Stimulated activated effector memory CD8-positive, alpha-beta T cell treated with anti-CD3 and anti-CD28 coated beads, Interleukin-12 subunit alpha, Interleukin-12 subunit beta, amount 100 ng/mL, for 72 hours (primary cell): Measurements from ENCODE around the gene KCTD16.

Experiments
- ATAC-seq: fragments of 150-1000 bp; cut with Tn5 transposase; 2 replicates; pipeline ENCODE4 v1.10.0; 2021
- DNase-seq, 2 donors: peaks; one replicate each; pipeline ENCODE4 v3.0.0; 2021 to 2022; ENCODE audit warnings: low spot score in 2 of 2
- H3K27ac Mint-ChIP-seq: one replicate; pipeline ENCODE4 v1.8.0; 2022; ENCODE audit warnings: mild to moderate bottlenecking, mixed read lengths
- H3K36me3 Mint-ChIP-seq: one replicate; pipeline ENCODE4 v1.8.0; 2022; ENCODE audit warnings: mild to moderate bottlenecking, mixed read lengths
- H3K4me1 Mint-ChIP-seq: one replicate; pipeline ENCODE4 v1.8.0; 2022; ENCODE audit warnings: mixed read lengths
- H3K4me3 Mint-ChIP-seq: one replicate; pipeline ENCODE4 v1.8.0; 2022; ENCODE audit warnings: mild to moderate bottlenecking, mixed read lengths
- H3K9me3 Mint-ChIP-seq: one replicate; pipeline ENCODE4 v1.8.0; 2022; ENCODE audit warnings: mixed read lengths

KCTD16 gene

GRCh38 chr5:144191531-144191930 is 20.9 kb downstream of the KCTD16 start:
- DNase-seq (no peak), ATAC-seq (no peak)
- Mint-ChIP-seq H3K4me3 (no peak overlapping the region), H3K4me1 (no peaks in the 10 kb centered on the region), H3K27ac (no peak overlapping the region), H3K9me3 (no peaks in the 10 kb centered on the region), H3K36me3 (peaks cover 15% of the 10 kb centered on the region)

- Mint-ChIP-seq H3K27ac (no peak overlapping the region), H3K4me3 (no peak overlapping the region), H3K36me3 (peaks cover 15% of the 10 kb centered on the region), H3K9me3 (no peaks in the 10 kb centered on the region), H3K4me1 (no peaks in the 10 kb centered on the region)
- DNase-seq (peak in 1 of 2 donors; percentile 58), ATAC-seq (peak; percentile 73)
These were observed 21.3 kb downstream of the KCTD16 start for GRCh38 chr5:144191998-144192397.

- H3K4me1 Mint-ChIP-seq = no peaks in the 10 kb centered on the region
These were observed 22.0 kb downstream of the KCTD16 start for GRCh38 chr5:144192661-144193060.

GRCh38 chr5:144194144-144194543 is 23.5 kb downstream of the KCTD16 start:
- Mint-ChIP-seq H3K4me1 (no peaks in the 10 kb centered on the region), H3K36me3 (peaks cover 15% of the 10 kb centered on the region), H3K4me3 (no peak overlapping the region), H3K9me3 (no peaks in the 10 kb centered on the region), H3K27ac (no peak overlapping the region)
- DNase-seq (no peak), ATAC-seq (no peak)

More at GRCh38 chr5:144192661-144193060, 22.0 kb downstream of the KCTD16 start:
- Mint-ChIP-seq H3K4me3 (no peak overlapping the region), H3K9me3 (no peaks in the 10 kb centered on the region), H3K36me3 (peaks cover 15% of the 10 kb centered on the region), H3K27ac (no peak overlapping the region)
- no peak for DNase-seq
- ATAC-seq = no peak

- Mint-ChIP-seq H3K9me3 (no peaks in the 10 kb centered on the region), H3K27ac (no peak overlapping the region), H3K4me1 (no peaks in the 10 kb centered on the region), H3K4me3 (no peak overlapping the region), H3K36me3 (peaks cover 6% of the 10 kb centered on the region)
- ATAC-seq = no peak
- DNase-seq = no peak
These were observed 24.8 kb downstream of the KCTD16 start for GRCh38 chr5:144195448-144195847.

- Mint-ChIP-seq H3K4me1 (no peaks in the 10 kb centered on the region), H3K4me3 (no peak overlapping the region), H3K36me3 (peaks cover under 1% of the 10 kb centered on the region), H3K9me3 (no peaks in the 10 kb centered on the region), H3K27ac (no peak overlapping the region)
- ATAC-seq (no peak), DNase-seq (no peak)
These were observed 25.9 kb downstream of the KCTD16 start for GRCh38 chr5:144196612-144197011.

GRCh38 chr5:144198386-144198785 is 27.7 kb downstream of the KCTD16 start:
- Mint-ChIP-seq H3K9me3 (no peaks in the 10 kb centered on the region), H3K36me3 (no peaks in the 10 kb centered on the region), H3K27ac (no peak overlapping the region), H3K4me1 (no peaks in the 10 kb centered on the region), H3K4me3 (no peak overlapping the region)
- ATAC-seq (no peak), DNase-seq (no peak)

GRCh38 chr5:144201588-144201987 is 30.9 kb downstream of the KCTD16 start:
- ATAC-seq = no peak
- H3K9me3 Mint-ChIP-seq = no peaks in the 10 kb centered on the region
- H3K4me1 Mint-ChIP-seq = peaks cover 5% of the 10 kb centered on the region
- no peaks in the 10 kb centered on the region for H3K36me3 Mint-ChIP-seq
- no peak overlapping the region for H3K4me3 Mint-ChIP-seq
- no peak for DNase-seq
- no peak overlapping the region for H3K27ac Mint-ChIP-seq

GRCh38 chr5:144202072-144202471 is 31.4 kb downstream of the KCTD16 start:
- H3K4me3 Mint-ChIP-seq = no peak overlapping the region
- DNase-seq (no peak), ATAC-seq (no peak)
- no peaks in the 10 kb centered on the region for H3K9me3 Mint-ChIP-seq
- peaks cover 5% of the 10 kb centered on the region for H3K4me1 Mint-ChIP-seq
- H3K36me3 Mint-ChIP-seq = no peaks in the 10 kb centered on the region
- no peak overlapping the region for H3K27ac Mint-ChIP-seq

GRCh38 chr5:144202726-144203125 is 32.1 kb downstream of the KCTD16 start:
- Mint-ChIP-seq H3K4me3 (no peak overlapping the region), H3K36me3 (no peaks in the 10 kb centered on the region), H3K4me1 (peaks cover 5% of the 10 kb centered on the region), H3K9me3 (no peaks in the 10 kb centered on the region), H3K27ac (no peak overlapping the region)
- no peak for DNase-seq
- no peak for ATAC-seq

GRCh38 chr5:144203750-144204596 is 33.3 kb downstream of the KCTD16 start:
- Mint-ChIP-seq H3K4me1 (peaks cover 5% of the 10 kb centered on the region), H3K36me3 (no peaks in the 10 kb centered on the region), H3K9me3 (no peaks in the 10 kb centered on the region), H3K4me3 (no peak overlapping the region), H3K27ac (no peak overlapping the region)
- DNase-seq (no peak), ATAC-seq (peak; percentile 51)

- ATAC-seq = peak; percentile 13
- Mint-ChIP-seq H3K4me1 (peaks cover 5% of the 10 kb centered on the region), H3K27ac (no peak overlapping the region), H3K9me3 (no peaks in the 10 kb centered on the region), H3K4me3 (no peak overlapping the region), H3K36me3 (no peaks in the 10 kb centered on the region)
- no peak for DNase-seq
These were observed 34.5 kb downstream of the KCTD16 start for GRCh38 chr5:144205141-144205551.

GRCh38 chr5:144206141-144206540 is 35.5 kb downstream of the KCTD16 start:
- H3K36me3 Mint-ChIP-seq = no peaks in the 10 kb centered on the region
- no peak overlapping the region for H3K27ac Mint-ChIP-seq
- no peak overlapping the region for H3K4me3 Mint-ChIP-seq
- H3K9me3 Mint-ChIP-seq = no peaks in the 10 kb centered on the region
- peaks cover 5% of the 10 kb centered on the region for H3K4me1 Mint-ChIP-seq
- DNase-seq = no peak
- no peak for ATAC-seq

GRCh38 chr5:144207875-144208444 is 37.3 kb downstream of the KCTD16 start:
- Mint-ChIP-seq H3K4me1 (peaks cover 5% of the 10 kb centered on the region), H3K4me3 (no peak overlapping the region), H3K27ac (no peak overlapping the region), H3K36me3 (no peaks in the 10 kb centered on the region), H3K9me3 (no peaks in the 10 kb centered on the region)
- no peak for DNase-seq
- ATAC-seq = no peak

- Mint-ChIP-seq H3K36me3 (no peaks in the 10 kb centered on the region), H3K4me1 (peaks cover 5% of the 10 kb centered on the region), H3K4me3 (no peak overlapping the region), H3K9me3 (no peaks in the 10 kb centered on the region), H3K27ac (no peak overlapping the region)
- ATAC-seq = no peak
- DNase-seq = no peak
These were observed 38.7 kb downstream of the KCTD16 start for GRCh38 chr5:144209361-144209760.

GRCh38 chr5:144210655-144211054 is 40.0 kb downstream of the KCTD16 start:
- Mint-ChIP-seq H3K9me3 (no peaks in the 10 kb centered on the region), H3K4me1 (peaks cover under 1% of the 10 kb centered on the region), H3K27ac (no peak overlapping the region), H3K4me3 (no peak overlapping the region), H3K36me3 (no peaks in the 10 kb centered on the region)
- DNase-seq (no peak), ATAC-seq (no peak)
